HG03196 (cell line): Measurements from ENCODE around the gene TLN1.
A peak's percentile ranks its signal among the peaks of the same experiment; 100 is the strongest.

Source experiments
- ATAC-seq: cut with Tn5 transposase; IDR thresholded peaks from one replicate; pipeline ENCODE4 v1.9.1; 2021; ENCODE audit not compliant: unreplicated experiment

The TLN1 gene

GRCh38 chr9:35732185-35732799 is at the start of gene TLN1, which contains the start of gene CREB3:
Gene TLN1 (minus strand): TSS chr9:35732195. CDS start chr9:35725694, 6,501 bp downstream.
Gene CREB3 (plus strand): TSS chr9:35732666. CDS start chr9:35732773, 107 bp downstream.
- ATAC-seq, result peak; percentile 73

DNA sequence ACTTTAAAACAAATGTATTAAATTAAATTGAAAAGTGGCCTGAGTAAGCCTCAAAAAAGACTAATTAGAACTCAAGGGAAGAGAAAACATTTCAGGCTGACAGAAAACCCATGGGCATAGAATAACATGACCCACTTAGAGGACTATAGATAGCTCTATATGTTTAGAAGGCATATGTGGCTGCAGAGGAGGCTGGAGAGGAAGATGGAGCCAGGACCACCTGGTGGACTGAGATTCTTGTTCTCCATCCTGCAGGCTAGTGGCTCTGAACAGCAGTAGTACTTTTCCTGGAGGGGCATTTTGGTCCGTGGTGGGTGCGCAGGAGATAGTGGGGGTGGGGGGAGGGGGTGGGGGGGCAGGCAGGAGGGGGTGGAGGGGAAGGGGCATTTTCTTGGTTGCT is 49.1 kb upstream of the TLN1 start:
- no peak for ATAC-seq

- ATAC-seq, result no peak
Measured at GRCh38 chr9:35778496-35778895, 46.5 kb upstream of the TLN1 start.

GRCh38 chr9:35776018-35776417 is 44.0 kb upstream of the TLN1 start:
- ATAC-seq, result no peak

- ATAC-seq, result no peak
Measured at GRCh38 chr9:35774907-35775635, 43.1 kb upstream of the TLN1 start.

- no peak for ATAC-seq
Measured at GRCh38 chr9:35771943-35772342, 39.9 kb upstream of the TLN1 start.

DNA sequence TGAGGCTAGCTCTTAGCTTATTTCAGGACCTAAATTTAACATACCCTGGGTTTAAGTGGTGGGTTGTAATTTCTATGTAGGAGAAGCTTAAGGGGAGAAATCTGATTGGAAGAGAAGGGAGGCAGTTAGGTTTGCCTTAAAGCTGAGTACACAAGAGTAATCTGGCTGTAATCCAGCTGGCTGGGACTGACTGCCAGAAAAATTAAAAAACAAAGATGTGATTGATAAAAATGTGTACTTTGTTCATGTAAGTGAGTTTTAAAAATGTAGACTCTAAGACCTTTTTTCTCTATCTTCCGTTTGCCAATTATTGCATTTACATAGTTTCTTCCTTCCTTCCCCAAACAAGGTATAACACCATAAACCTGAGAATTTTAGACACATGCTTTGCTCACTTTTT is 39.5 kb upstream of the TLN1 start:
- no peak for ATAC-seq

- no peak for ATAC-seq
Measured at GRCh38 chr9:35771075-35771433, 39.1 kb upstream of the TLN1 start.

GRCh38 chr9:35769763-35770162 is 37.8 kb upstream of the TLN1 start:
- no peak for ATAC-seq

DNA sequence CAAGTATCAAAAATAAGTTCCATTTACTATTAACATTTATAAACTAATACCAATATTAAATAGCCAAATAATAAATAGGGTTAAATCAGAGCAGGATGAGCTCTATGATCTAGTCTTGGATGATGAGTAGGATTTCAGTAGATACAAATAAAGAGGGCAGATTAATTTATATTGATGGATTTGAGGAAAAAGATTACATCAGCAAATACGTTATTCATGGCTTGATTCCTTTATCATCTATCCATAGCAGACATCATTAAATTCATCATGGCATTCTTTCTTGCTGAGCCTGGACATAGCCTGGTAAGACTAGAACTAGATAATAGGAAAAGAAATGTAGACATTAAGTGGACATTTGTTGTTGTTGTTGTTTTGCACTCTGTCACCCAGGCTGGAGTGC is 35.5 kb upstream of the TLN1 start:
- no peak for ATAC-seq

DNA sequence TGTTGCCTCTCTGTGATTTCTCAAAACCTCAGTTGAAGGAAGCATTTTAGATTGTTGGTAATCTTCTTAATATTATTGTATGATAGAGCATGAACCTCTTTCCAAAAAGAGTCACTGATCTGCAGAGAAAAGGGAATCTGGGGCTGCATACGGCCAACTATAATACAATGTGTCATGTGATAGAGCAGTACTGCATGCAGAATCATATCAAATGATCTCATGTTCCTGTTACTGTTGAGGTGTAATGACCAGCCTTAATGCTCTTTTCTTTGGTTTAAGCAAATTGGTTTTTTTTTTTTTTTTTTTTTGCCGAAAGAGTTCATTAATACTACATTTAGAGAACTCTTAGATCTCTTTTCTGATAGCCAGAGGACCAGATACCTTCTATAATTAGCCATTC is 35.0 kb upstream of the TLN1 start:
- ATAC-seq, result no peak

- no peak for ATAC-seq
Measured at GRCh38 chr9:35763803-35764202, 31.8 kb upstream of the TLN1 start.

- no peak for ATAC-seq
Measured at GRCh38 chr9:35763181-35763580, 31.2 kb upstream of the TLN1 start.

GRCh38 chr9:35760651-35761050 is 28.7 kb upstream of the TLN1 start:
- no peak for ATAC-seq

- ATAC-seq, result no peak
Measured at GRCh38 chr9:35759795-35760194, 27.8 kb upstream of the TLN1 start.

DNA sequence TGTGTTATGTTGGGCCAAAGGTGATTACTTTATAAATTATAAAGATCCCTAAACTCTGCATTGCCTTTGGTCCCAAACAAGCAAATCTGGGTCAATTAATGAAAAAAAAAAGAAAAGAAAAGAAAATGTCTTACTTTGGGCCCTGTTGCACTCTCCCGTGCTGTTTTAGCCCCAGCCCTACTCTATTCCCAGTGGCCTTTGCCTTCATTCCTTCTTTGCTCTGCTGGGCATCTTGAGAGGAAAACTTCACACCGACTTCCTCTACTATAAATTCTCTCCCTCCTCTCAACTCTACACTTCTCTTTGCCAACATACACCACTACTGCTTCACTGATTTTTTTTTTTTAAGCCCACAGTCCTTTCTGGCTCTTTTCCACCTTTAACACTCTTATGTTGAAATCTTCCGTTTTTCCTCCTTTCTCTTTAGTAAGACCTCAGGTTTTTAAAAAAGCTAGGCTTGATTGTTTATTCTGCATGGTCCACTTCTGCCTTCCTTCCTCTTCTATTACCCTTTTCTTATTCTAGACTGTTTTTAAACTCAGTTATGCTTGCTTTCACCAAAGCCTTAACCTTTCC is 26.6 kb upstream of the TLN1 start:
- no peak for ATAC-seq

GRCh38 chr9:35757892-35758275 is 25.9 kb upstream of the TLN1 start:
- no peak for ATAC-seq

GRCh38 chr9:35757226-35757891 is 25.4 kb upstream of the TLN1 start:
- peak; percentile 39 for ATAC-seq

GRCh38 chr9:35756275-35757225 is 24.6 kb upstream of the TLN1 start:
- peak; percentile 54 for ATAC-seq

GRCh38 chr9:35755071-35755470 is 23.1 kb upstream of the TLN1 start:
- no peak for ATAC-seq

GRCh38 chr9:35754264-35754663 is 22.3 kb upstream of the TLN1 start, which contains the start of gene MSMP:
Gene MSMP (minus strand): TSS chr9:35754276. CDS start chr9:35754129, 147 bp downstream.
- no peak for ATAC-seq
